GM18861 (cell line): ENCODE data around the gene ACP4.

Source experiments
- ATAC-seq: cut with Tn5 transposase; IDR thresholded peaks from one replicate; pipeline ENCODE4 v1.9.1; 2021; ENCODE audit not compliant: unreplicated experiment

The ACP4 gene

GRCh38 chr19:50839712-50840655 is 49.8 kb downstream of the ACP4 start:
- no peak for ATAC-seq

GRCh38 chr19:50842130-50842529 is 51.9 kb downstream of the ACP4 start:
- ATAC-seq = no peak

GRCh38 chr19:50843205-50843604 is 53.0 kb downstream of the ACP4 start:
- no peak for ATAC-seq

GRCh38 chr19:50843701-50844221 is 53.5 kb downstream of the ACP4 start:
- ATAC-seq = no peak

- no peak for ATAC-seq
These were observed 54.2 kb downstream of the ACP4 start for GRCh38 chr19:50844296-50844935.
